Endodermal cell (in vitro differentiated cells): ENCODE measurements around the gene OGA. TPM values are rescaled to one million over a fixed set of nuclear protein-coding genes. Genes with fewer than 3 reads are reported as not detected.
A peak's percentile ranks its signal among the peaks of the same experiment; 100 is the strongest.

Experiments
- DNase-seq: peaks from one replicate; pipeline ENCODE4 v3.0.0-alpha.2; 2017
- H3K27ac ChIP-seq: 2 replicates; pipeline ENCODE4 v1.5.1; 2013; ENCODE audit warnings: mild to moderate bottlenecking, low read depth, low read length, moderate library complexity
- H3K27me3 ChIP-seq: 2 replicates; pipeline ENCODE4 v1.6.1; 2013; ENCODE audit warnings: mild to moderate bottlenecking, low read length, moderate library complexity; ENCODE audit not compliant: insufficient read depth, control insufficient read depth, poor library complexity, severe bottlenecking
- H3K36me3 ChIP-seq: 2 replicates; pipeline ENCODE4 v1.7.0; 2013; ENCODE audit warnings: mild to moderate bottlenecking, low read length, moderate library complexity; ENCODE audit not compliant: control insufficient read depth, insufficient read depth
- H3K4me1 ChIP-seq: one replicate; pipeline ENCODE4 v1.7.0; 2013; ENCODE audit warnings: low read length; ENCODE audit not compliant: control insufficient read depth, insufficient read depth
- H3K4me3 ChIP-seq: 2 replicates; pipeline ENCODE4 v1.5.1; 2013; ENCODE audit warnings: mild to moderate bottlenecking, low read length, moderate library complexity
- H3K9ac ChIP-seq: 2 replicates; pipeline ENCODE4 v1.6.1; 2013; ENCODE audit warnings: mild to moderate bottlenecking, low read length, moderate library complexity; ENCODE audit not compliant: poor library complexity, severe bottlenecking; ENCODE audit errors: extremely low read depth
- H3K9me3 ChIP-seq: 2 replicates; pipeline ENCODE4 v1.6.1; 2013; ENCODE audit warnings: mild to moderate bottlenecking, low read length, moderate library complexity; ENCODE audit not compliant: control insufficient read depth
- H3K27ac Mint-ChIP-seq: 2 replicates; pipeline ENCODE4 v1.8.0; 2020; ENCODE audit warnings: mixed read lengths
- H3K27me3 Mint-ChIP-seq: 2 replicates; pipeline ENCODE4 v1.8.0; 2021; ENCODE audit warnings: mild to moderate bottlenecking, mixed read lengths; ENCODE audit not compliant: insufficient read depth
- H3K36me3 Mint-ChIP-seq: 2 replicates; pipeline ENCODE4 v1.8.0; 2020; ENCODE audit warnings: low read depth, mixed read lengths
- H3K4me1 Mint-ChIP-seq: 2 replicates; pipeline ENCODE4 v1.8.0; 2020; ENCODE audit warnings: mixed read lengths
- H3K4me3 Mint-ChIP-seq: 2 replicates; pipeline ENCODE4 v1.8.0; 2020; ENCODE audit warnings: mild to moderate bottlenecking, moderate library complexity, mixed read lengths
- H3K9me3 Mint-ChIP-seq: 2 replicates; pipeline ENCODE4 v1.8.0; 2020; ENCODE audit warnings: mild to moderate bottlenecking, mixed read lengths
- CTCF ChIP-seq: fragments of 200-600 bp; sonication (generic); conservative IDR thresholded peaks from 2 replicates; pipeline ENCODE4 v1.5.0; 2021; ENCODE audit warnings: antibody characterized with exemption, mild to moderate bottlenecking
- WGBS, 2 experiments: methylation state at CpG; one replicate each; pipeline versions ENCODE4 v1.1.5 to v1.1.7; 2013; ENCODE audit warnings: missing lambda C conversion rate in 2 of 2, mixed read lengths in 1 of 2; ENCODE audit not compliant: insufficient coverage in 1 of 2, insufficient read length in 1 of 2; 5-methylcytosine and 5-hydroxymethylcytosine counted together
- total RNA-seq, 2 donors: library from RNA; stranded (reverse); fragmentation: NEBNext Ultra II Directional in 1 of 2; extraction: Animal tissue kit (Norgen Biotek cat#: 25700) in 1 of 2; gene quantifications; 2 replicates in 1 of 2; 3 replicates in 1 of 2; pipeline ENCODE4 v1.2.1, GENCODE V29; 2021

Gene OGA
- total RNA-seq, 2 donors from 2014 or later, result 138 to 149 TPM

DNA sequence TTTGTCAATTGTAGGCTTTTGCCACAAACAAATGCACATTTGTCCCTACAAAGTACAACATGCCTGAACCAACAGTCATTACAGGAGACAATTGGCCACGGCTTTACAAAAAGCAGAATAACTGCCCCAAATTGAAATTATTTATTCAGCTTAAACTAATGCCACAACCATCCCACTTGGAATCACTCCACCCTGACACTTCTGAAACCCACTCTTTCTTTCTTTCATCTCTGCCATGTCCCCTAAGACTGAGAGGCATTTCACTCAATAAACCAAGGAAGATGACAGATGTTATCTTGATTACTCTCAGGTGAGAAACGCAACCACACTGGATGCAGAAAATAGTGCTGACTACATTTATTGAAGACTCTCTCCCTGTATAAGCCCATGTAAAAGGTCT, 32.4 kb downstream of the OGA start:
- no peak overlapping the region for H3K4me3 ChIP-seq
- no peaks in the 10 kb centered on the region for H3K27me3 Mint-ChIP-seq
- 91 to 100% methylated on average over 2 of the region's 2 CpGs for WGBS, 2 experiments
- H3K36me3 Mint-ChIP-seq, result peaks cover 49% of the 10 kb centered on the region
- H3K9me3 ChIP-seq, result no peaks in the 10 kb centered on the region
- H3K4me3 Mint-ChIP-seq, result no peak overlapping the region
- H3K9ac ChIP-seq, result no peak overlapping the region
- peaks cover 76% of the 10 kb centered on the region for H3K36me3 ChIP-seq
- H3K27me3 ChIP-seq, result no peaks in the 10 kb centered on the region
- no peak overlapping the region for H3K27ac ChIP-seq
- no peak for TF ChIP-seq CTCF
- no peaks in the 10 kb centered on the region for H3K9me3 Mint-ChIP-seq
- peak overlapping the region; percentile 50 for H3K27ac Mint-ChIP-seq
- H3K4me1 Mint-ChIP-seq, result peaks cover 29% of the 10 kb centered on the region
- DNase-seq, result no peak
- H3K4me1 ChIP-seq, result no peaks in the 10 kb centered on the region

GRCh38 chr10:101784558-101784957, 33.7 kb downstream of the OGA start:
- Histone ChIP-seq H3K9ac (no peak overlapping the region), H3K36me3 (peaks cover 70% of the 10 kb centered on the region), H3K27me3 (no peaks in the 10 kb centered on the region), H3K4me1 (peaks cover 8% of the 10 kb centered on the region), H3K27ac (no peak overlapping the region), H3K9me3 (no peaks in the 10 kb centered on the region), H3K4me3 (peak overlapping the region; percentile 90)
- DNase-seq, result no peak
- H3K4me1 Mint-ChIP-seq, result peaks cover 35% of the 10 kb centered on the region
- H3K36me3 Mint-ChIP-seq, result peaks cover 39% of the 10 kb centered on the region
- 80 to 91% methylated on average over 1 to 2 of the region's 2 CpGs for whole genome bisulfite sequencing, 2 experiments
- H3K9me3 Mint-ChIP-seq, result no peaks in the 10 kb centered on the region
- peak overlapping the region; percentile 97 for H3K27ac Mint-ChIP-seq
- no peak overlapping the region for H3K4me3 Mint-ChIP-seq
- H3K27me3 Mint-ChIP-seq, result no peaks in the 10 kb centered on the region
- no peak for TF ChIP-seq CTCF

DNA sequence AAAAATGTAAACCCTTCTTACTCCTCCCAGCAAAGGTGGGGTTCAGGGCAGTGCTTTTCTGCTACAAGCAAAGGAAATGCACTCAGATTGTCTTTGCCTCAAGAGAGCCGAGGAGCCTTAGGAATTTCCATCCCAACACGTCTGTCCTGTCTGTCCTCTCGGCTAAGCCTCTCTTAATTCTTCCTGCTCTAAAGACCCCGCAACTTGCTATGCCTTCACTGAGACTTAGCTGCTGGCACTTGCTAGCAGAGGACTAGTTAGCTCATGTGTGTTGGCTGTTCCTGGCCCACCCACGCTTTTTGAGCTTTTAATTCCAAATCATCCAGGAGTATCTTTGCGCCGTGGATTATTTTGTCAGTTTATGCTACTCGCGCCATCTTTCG, 34.5 kb downstream of the OGA start:
- Mint-ChIP-seq H3K4me1 (peaks cover 39% of the 10 kb centered on the region), H3K27me3 (no peaks in the 10 kb centered on the region), H3K36me3 (peaks cover 33% of the 10 kb centered on the region), H3K9me3 (no peaks in the 10 kb centered on the region), H3K4me3 (peak overlapping the region; percentile 99), H3K27ac (peak overlapping the region; percentile 97)
- no peak for TF ChIP-seq CTCF
- DNase-seq, result peak; percentile 67
- Histone ChIP-seq H3K4me3 (peak overlapping the region; percentile 90), H3K9me3 (no peaks in the 10 kb centered on the region), H3K27me3 (no peaks in the 10 kb centered on the region), H3K4me1 (peaks cover 8% of the 10 kb centered on the region), H3K9ac (peak overlapping the region; percentile 86), H3K27ac (peak overlapping the region; percentile 6), H3K36me3 (peaks cover 61% of the 10 kb centered on the region)
- WGBS, 2 experiments, result 72 to 77% methylated on average over 10 of the region's 10 CpGs
